GM18870 (cell line): ENCODE data around the gene MAST2.

ENCODE experiments used
- ATAC-seq: cut with Tn5 transposase; IDR thresholded peaks from one replicate; pipeline ENCODE4 v1.9.1; 2021; ENCODE audit warnings: moderate library complexity; ENCODE audit not compliant: unreplicated experiment

MAST2 gene

GRCh38 chr1:46013581-46013980 lies 210.2 kb downstream of the MAST2 start:
- ATAC-seq = no peak

GRCh38 chr1:46017876-46018503 lies 214.6 kb downstream of the MAST2 start:
- ATAC-seq = no peak

GRCh38 chr1:46019348-46019747 lies 215.9 kb downstream of the MAST2 start:
- ATAC-seq = no peak

- ATAC-seq = no peak
Observed at GRCh38 chr1:46020010-46020409, 216.6 kb downstream of the MAST2 start.

GRCh38 chr1:46021046-46021996 lies 217.9 kb downstream of the MAST2 start:
- ATAC-seq = no peak

- no peak for ATAC-seq
Observed at GRCh38 chr1:46026531-46026930, 223.1 kb downstream of the MAST2 start.

- no peak for ATAC-seq
Observed at GRCh38 chr1:46027788-46028573, 224.6 kb downstream of the MAST2 start.

GRCh38 chr1:46030074-46030870 lies 226.9 kb downstream of the MAST2 start:
- no peak for ATAC-seq

- ATAC-seq = no peak
Observed at GRCh38 chr1:46030876-46031660, 227.7 kb downstream of the MAST2 start.

GRCh38 chr1:46034601-46035516 lies 231.4 kb downstream of the MAST2 start:
- ATAC-seq = no peak

GRCh38 chr1:46036894-46037839 lies 233.8 kb downstream of the MAST2 start:
- no peak for ATAC-seq

GRCh38 chr1:46039571-46040052 lies 236.2 kb downstream of the MAST2 start:
- ATAC-seq = no peak

GRCh38 chr1:46041551-46041950 lies 238.1 kb downstream of the MAST2 start:
- ATAC-seq = no peak

GRCh38 chr1:46041974-46042373 lies 238.6 kb downstream of the MAST2 start:
- ATAC-seq = no peak

GRCh38 chr1:46043458-46044017 lies 240.1 kb downstream of the MAST2 start:
- peak; percentile 78 for ATAC-seq

- no peak for ATAC-seq
Observed at GRCh38 chr1:46044116-46044515, 240.7 kb downstream of the MAST2 start.

- no peak for ATAC-seq
Observed at GRCh38 chr1:46053734-46054133, 250.3 kb downstream of the MAST2 start.
